Inferior parietal cortex (tissue), 1 donor: ENCODE data around the gene APRT.

Experiments used
- DNase-seq: peaks from one replicate; pipeline ENCODE4 v3.0.0-alpha.2; 2016; ENCODE audit errors: extremely low spot score

Gene APRT, protein sequence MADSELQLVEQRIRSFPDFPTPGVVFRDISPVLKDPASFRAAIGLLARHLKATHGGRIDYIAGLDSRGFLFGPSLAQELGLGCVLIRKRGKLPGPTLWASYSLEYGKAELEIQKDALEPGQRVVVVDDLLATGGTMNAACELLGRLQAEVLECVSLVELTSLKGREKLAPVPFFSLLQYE

DNA sequence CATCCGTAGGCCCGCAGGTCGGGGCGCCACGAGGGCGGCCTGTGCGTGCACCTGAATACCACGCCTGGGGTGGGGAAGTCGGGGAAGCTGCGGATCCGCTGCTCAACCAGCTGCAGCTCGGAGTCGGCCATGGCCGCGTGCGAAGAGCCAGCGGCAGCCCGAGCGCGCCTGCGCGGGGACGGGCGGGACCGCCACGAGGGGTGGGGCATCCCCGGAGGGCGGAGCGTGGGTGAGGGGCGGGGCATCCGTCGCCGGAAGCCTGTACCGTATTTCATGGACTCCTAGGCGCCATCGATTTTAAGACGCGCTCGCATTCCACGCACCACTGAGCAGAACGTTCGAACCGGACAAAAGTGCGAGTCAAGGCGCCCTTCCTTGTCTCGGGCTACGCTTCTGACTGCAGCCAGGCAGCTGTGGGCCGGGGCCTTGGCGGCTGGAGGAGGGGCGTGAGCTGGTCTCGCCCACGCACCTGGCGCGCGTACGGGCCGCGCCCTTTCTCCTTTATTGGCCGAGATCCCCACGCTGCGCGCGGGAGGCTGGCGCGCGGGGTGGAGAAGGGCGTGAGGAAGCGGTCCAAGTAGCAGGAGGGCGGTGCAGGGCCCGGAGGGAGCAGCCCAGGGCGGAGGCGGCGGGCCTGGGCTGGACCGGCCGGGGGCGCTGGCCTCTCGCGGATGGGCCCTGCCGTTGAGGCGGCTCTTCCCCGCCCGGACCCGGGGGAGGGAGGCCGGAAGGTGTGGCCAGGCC, at the start of gene APRT:
APRT (minus strand) TSS at position 160 of the 744 bp plus-strand sequence; CDS start at position 131, 29 bp downstream.
- peak; percentile 87 for DNase-seq

DNA sequence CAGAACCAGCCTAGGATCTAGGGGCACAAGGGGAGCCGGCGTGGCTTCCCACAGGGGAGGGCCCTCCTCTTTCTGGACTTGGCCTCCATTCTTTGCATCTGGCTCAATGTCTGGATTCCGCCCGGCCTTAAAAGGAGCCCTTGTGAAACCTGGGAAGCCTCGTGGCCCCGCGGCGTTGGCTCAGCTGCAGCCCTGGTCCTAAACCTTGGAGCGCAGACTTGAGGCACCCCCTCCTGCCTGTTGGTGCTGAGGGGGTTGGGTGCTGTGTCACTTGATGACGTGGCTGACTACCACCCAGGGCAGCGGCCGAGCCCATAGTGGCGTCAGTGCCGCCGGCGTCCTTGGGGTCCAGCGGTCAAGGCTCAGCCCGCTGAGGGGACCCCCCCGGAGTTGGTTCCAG, 49.6 kb upstream of the APRT start:
- no peak for DNase-seq

DNA sequence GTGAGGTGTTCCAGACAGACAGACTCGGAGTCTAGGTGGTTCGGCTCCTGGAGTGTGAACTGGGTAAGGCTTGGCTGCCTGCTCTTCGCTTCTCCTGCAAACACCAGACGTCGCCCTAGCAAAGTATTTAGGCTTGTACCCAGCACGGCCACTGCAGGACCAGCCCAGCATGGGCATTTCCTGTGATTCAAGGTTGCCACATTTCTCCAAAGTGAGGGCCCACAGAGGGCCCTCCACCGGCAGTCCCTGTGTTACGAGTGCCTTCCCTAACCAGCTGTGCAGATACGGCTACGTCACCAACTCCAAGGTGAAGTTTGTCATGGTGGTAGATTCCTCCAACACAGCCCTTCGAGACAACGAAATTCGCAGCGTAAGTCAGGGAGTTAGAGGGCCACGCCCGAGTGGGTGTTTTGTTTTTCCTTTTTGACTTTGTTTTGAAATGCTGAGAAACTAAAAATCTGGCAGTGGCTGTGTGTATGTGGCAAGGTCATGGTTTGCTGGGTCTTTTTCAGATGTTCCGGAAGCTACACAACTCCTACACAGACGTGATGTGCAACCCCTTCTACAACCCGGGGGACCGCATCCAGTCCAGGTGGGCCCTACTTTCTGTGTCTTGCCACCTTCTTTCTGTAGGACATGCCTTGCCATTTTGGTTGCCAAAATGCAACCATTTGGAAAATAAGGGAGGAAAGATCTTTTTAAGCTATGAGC, 47.8 kb upstream of the APRT start:
- no peak for DNase-seq

DNA sequence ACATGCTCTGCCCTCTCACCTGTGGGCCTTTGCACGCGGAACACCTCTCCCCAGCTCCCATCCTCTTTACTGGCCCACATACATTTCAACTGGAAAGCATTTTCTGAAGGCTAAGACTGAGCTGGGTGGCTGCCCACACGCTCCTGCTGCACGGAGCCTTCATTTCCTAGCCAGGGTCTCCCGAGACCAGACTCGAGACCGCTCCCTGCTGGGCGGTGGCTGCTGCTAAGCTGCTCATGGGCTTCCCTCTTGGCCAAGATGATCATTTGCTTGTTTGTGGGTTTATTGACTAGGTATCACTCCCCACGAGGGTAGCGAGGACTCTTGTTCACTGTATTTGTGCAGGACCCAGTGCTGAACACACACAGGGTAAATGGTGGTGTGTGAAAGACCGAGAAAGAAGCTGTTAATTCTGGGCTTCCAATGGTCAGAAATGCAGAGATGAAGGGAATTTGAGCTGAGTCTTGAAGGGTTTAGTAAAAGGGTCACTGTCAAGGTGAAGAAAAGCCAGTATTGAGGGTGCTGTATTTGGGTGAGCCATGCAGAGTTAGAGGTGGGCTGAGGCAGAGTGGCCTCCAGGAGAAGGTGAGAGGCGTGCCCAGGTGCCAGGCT, 46.1 kb upstream of the APRT start:
- peak; percentile 74 for DNase-seq

DNA sequence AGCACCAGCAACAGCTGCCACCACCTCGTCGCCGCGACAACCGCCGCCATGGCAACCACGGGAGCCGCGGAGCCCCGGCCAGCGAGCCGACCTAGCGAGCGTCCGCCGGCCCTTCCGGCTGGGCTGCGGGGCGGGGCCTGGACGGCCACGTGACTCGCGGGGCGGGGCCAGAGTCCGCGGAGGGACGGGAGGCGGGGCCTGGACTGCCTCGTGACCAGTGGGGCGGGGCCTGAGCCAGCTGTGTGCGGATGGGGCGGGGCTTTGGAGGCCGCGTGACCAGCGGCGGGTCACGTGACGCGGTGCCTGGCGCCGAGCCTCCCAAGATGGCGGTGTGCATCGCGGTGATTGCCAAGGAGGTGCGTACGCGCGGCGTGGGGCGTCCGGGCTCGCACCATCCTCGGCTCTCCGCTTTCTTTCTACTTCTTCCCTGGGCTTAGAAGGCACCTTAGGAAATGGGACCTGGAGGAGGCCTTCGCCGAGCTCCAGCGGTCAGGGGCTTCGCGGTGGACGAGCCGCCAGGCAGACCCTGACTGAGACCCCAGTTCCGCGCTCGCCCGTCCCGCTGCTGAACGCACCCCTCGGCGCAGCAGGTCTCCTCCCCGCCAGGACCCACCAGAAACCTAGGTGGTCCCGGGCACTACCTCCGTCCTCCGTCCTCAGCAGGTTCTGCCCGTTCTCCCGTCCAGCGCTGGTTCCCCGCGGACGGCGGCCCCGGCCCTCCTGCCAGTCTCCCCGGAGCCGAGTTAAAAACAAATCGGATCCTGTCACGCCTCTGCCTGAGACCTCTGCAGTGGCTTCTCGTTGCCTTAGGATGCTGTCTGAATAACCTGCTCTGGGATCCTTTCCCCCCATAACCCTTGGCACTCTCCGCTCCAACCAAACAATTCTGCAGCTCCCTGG, 45.4 kb upstream of the APRT start, which contains the start of the genes GALNS and TRAPPC2L:
GALNS (minus strand) TSS at position 120 of the 900 bp plus-strand sequence; CDS start at position 50, 70 bp downstream.
TRAPPC2L (plus strand) TSS at position 300 of the 900 bp plus-strand sequence; CDS start at position 324, 24 bp downstream.
- peak; percentile 93 for DNase-seq

DNA sequence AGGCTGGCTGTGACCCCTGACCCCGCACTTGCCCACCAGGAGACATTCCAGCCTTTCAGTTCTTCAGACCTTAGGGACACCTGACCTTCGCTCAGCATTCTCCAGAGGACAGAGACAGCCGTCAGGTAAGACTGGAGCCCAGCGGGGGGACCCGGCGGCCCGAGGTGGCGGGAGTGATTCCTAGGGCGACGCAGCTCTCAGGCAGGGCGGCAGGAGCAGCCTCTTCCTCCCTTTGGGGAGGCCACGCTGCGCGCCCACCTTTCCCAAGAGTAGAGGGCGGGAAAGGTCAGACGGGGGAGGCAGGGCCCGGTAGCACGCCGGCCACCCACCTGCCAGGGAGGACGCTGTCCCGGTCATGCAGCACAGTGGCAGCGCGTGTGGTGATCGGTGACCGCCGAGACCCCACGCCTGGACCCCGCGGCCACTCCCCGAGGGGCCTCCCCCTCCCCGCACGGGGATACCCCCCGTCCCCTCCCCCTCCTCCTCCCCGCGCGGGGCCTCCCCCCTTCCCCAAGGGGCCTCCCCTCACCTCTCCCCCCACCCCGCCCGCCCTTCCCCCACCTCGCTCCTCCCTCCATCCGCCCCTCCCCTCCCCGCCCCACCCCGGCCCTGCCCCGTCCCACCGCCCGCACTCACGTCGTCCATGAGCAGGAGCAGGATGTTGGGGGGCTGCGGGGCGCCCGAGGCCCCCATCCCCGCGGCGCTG, 44.5 kb upstream of the APRT start:
- DNase-seq = no peak

DNA sequence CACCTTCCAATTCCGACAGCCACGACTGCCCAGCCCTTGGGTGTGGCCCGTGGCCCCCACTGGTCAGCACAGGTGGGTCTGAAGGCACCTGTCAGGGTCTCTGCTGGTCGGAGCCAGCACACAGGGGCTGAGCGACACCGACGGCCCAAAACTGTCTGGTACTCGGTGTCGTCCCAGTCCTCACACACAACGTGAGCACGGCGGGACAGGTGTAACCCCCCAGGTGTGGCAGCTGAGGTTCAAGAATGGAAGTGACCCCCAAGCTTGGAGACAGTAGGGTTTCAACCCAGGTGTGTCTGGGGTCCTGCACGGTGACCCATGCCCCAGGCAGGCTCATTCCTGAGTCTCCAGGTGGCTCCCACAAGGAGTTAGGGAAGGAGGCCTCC, 44.0 kb upstream of the APRT start:
- no peak for DNase-seq

DNA sequence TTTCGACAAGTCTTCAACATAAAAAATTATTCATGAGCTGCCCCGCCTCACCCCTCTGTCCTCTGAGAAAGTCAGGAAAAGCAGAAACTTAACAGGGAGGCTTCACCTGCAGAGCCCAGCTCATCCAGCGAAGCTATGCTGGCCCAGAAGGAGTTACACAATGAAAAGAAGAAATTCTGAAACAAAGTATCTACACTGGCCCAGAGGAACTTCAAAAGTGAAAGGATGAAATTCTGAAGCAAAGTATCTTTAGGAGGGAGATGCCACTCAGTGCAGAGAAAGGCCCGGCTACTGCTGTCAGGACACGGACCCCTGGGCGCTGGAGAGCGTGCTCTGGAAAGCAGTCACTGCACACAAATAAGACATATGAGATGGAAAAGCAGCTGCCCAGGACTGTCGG, 43.4 kb upstream of the APRT start:
- no peak for DNase-seq

DNA sequence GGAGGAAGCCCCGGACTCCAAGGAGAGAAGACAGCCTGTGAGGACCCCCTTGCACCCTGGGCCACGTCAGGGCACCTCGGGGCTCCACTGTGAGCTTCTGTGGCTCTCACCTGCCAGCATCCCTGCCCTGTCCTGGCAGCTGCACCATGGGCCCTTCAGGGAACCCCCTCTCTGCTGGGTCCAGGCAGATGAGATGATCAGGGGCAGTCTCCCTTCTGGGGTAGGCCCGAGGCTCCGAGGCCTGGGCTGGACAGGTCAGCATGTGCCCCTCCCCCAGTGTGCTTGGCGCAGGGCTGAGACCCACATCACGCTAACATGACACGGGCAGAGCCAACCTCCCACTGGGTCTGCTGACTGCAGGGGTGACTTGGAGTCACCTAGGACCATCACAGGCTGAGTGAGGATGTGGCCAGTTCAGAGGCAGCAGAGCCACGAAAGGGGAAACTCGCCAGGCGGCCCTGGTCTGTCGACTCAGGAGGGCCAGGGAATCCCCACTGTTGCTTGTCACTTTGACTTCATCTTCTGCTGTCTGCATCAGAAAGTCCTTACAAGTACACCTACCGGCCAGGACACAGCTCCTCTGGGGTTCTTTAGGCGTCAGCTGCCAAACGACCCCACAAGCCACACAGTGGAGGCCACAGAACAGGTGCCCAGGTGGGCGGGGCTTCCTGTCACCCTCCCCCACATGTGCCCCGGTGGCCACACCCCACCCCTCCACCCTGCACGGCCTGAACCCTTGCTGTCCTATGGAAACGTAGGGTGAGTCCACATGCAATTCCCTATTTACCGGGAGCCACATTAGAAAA, 42.8 kb upstream of the APRT start:
- DNase-seq = no peak

DNA sequence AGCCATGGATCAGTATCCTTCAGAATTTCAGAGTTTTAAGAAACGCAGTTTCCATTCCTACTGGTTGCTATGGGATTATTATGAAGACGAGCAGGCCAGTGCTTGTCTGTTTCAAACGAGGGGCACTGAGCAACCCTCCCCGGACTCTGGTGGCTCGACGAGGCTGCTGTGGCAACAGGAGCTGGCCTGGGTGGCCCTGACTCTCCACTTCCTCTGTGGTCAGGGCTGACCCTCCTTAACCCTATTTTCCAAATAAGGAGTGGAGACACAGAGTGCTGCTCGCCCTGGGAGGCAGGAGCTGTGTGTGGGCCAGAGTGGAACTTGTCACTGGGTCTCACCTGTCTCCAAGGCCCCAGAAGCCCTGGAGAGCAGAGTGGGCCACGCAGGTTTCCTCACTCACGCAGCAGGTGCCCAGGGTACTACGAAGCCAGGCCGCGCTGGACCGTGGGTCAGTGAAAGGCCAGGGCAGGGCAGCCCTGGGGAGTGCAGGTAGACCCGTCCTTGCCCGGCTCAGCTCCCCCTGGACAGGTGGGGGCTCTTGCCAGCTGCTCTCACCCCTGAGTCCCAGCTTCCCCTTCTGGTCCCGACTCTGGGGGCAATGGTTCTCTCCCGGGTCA, 41.7 kb upstream of the APRT start:
- no peak for DNase-seq

DNA sequence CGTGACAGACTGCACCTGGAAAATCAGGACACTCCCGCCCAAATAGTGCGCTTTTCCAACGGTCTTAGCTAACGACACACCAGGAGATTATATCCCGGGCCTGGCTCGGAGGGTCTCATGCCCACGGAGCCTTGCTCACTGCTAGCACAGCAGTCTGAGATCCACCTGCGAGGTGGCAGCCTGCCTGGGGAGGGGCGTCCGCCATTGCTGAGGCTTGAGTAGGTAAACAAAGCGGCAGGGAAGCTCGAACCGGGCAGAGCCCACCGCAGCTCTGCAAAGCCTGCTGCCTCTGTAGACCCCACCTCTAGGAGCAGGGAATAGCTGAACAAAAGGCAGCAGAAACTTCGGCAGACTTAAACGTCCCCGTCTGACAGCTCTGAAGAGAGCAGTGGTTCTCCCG, 39.9 kb upstream of the APRT start:
- DNase-seq = no peak

DNA sequence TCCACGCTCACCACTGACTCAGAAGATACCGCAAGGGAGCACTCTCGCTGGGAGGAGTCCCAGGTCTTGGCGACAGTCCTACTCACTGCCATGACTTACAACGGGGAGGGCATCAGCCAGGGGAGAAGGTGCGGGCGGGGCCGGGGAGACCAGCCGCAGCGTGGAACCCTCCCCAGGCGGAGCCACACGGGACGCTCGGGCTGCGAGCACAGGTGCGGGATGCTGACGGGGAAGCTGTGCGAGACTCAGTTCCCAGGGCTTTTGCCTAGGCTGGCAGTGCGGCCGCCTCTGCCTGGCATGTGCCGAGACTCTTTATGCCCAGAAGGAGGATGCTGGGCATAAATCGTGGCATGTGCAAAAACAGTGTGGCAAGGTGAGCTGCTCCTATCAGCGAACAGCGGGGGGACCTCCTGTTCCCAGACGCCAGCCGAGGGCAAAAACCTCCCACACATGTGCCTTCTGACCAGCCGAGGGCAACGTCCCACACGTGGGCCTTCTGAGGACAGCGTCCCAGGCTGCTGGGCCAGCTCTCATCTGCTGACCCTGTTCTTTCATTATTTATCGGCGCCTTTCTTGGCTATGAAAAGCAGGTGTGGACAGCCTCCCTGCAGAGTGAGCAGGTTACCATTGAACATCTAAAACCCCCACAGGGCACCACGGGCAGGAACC, 38.9 kb upstream of the APRT start:
- DNase-seq = no peak

DNA sequence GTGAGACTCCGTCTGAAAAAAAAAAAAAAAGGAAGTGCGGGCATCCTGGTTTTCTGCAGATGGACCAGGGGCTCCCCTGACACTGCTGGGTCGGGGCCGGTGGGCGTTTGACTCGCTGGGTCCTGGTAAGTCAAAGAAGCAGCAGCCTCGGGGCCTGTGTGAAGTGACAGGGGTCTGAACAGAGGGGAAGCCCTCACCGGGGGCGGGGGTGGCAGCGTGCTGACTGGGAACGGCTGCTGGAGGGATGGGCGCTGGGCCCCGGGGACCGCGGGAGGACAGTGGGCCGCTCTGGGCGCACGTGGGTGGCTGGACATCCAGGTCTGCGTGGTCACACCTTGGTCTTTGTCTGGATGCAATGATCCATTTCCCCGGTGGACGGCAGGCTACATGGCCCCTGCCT, 36.8 kb upstream of the APRT start:
- no peak for DNase-seq

DNA sequence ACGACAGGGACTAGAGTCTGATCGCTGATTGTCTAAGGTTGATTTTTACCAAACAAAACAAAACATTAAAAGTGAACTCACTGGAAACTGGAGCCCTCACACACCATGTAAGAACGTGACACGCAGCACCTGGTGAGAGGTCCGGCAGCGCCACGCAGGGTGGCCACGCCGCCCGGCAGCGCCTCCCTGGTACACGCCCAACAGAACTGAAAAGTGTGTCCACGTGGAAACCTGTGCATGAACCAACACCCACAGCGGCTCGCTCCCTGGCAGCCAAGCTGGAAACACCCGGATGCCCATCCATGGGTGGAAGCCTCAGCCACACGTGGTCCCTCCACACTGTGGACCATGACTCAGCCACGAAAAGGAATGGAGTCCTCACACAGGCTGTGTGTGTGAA, 35.9 kb upstream of the APRT start:
- DNase-seq = no peak

DNA sequence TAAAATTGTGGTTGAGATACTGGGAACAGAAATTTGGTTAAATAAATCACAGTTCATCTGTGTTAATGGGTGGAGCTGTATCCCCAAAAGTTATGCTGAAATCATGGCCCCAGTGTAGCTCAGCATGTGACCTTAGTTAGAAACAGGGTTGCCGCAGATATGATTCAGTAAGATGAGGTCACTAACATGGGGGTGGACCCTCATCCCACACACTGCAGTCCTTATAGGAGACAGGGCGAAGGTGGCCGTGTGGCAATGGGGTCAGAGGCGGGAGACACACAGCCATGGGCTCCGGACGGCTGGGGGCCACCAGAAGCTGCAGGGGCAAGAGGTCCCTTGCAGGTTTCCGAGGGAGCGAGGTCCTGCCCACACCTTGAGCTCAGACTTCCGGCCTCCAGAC, 34.4 kb upstream of the APRT start:
- DNase-seq = no peak

DNA sequence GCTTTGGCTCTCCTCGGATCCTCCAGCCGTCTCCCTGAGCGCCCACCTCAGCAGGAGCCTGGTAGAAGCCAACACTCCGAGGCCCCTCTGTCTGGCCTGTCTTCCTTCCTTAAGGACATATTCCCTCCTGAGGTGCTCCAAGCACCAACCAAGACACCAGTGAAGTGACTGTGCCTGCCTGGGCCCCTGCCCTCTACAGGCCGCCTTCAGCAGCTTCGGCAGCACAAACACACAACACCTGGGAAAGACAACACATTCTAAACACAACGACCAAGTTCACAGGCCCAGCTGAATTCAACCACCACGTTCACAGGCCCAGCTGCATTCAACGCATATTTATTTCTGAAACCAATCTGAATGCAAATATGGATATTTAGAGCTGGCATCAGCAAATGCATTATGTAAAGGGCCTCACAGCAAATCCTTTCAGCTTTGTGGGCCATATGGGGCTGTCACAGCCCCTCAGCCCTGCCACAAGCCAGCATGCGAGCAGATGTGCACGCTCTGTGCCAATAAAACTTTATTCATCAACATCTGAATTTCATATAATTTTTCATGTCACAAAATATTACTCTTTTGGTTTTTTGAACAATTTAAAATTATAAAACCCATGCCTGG, 32.8 kb upstream of the APRT start:
- no peak for DNase-seq

DNA sequence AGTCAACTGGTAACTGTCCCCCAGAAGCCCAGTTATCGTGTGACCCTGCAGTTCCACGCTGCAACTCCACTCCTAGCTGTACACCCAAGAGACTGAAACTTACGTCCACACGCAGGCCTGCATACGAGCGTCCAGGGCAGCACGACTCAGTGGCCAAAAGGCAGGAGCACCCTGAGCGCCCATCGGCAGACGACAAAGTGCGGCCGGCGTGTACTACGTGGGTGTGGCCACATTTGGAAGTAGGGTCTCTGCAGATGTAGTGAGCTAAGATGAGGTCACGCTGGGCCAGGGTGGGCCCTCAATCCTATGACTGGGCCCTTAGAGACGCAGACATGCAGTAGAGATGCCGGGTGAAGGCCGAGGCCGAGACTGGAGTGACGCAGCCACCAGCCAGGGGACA, 31.5 kb upstream of the APRT start:
- no peak for DNase-seq

DNA sequence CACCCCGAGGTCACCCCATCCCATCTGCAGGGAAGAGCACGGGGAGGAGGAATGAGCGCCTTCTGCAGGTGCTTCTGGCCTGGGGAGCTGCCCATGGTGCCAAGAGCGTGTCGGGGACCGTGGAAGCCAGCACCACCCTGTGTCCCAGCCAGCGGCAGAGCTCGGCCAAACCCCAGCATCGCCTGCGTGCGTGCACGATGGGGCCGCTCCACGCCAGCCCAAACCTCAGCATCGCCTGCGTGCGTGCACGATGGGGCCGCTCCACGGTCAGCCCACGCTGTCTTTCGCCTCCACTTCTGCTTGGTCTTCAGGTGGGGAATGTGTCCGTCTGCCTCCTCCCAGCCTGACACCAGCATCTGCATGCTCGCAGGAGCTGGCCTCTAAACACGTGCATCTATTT, 31.1 kb upstream of the APRT start:
- no peak for DNase-seq
